Ascending aorta (tissue), 2 donors: ENCODE results near the gene HOXB5. TPM values are rescaled to one million over a fixed set of nuclear protein-coding genes. Genes with fewer than 3 reads are reported as not detected.

Source experiments
- DNase-seq, 2 donors: peaks; one replicate each; pipeline ENCODE4 v3.0.0-alpha.2; 2019; ENCODE audit warnings: low spot score in 2 of 2
- H3K27ac ChIP-seq, 2 donors: fragments of 200-600 bp; sonication (generic); one replicate each; pipeline ENCODE4 v1.5.1; 2016 to 2017; ENCODE audit warnings: mild to moderate bottlenecking in 1 of 2
- H3K27me3 ChIP-seq: fragments of 200-600 bp; sonication (generic); one replicate; pipeline ENCODE4 v1.5.1; 2017
- H3K36me3 ChIP-seq, 2 donors: fragments of 200-600 bp; sonication (generic); one replicate each; pipeline ENCODE4 v1.5.1; 2016
- H3K4me1 ChIP-seq, 2 donors: fragments of 200-600 bp; sonication (generic); one replicate each; pipeline ENCODE4 v1.5.1; 2016 to 2017; ENCODE audit warnings: mild to moderate bottlenecking in 1 of 2
- H3K4me3 ChIP-seq, 2 donors: fragments of 200-600 bp; sonication (generic); one replicate each; pipeline ENCODE4 v1.5.1; 2016 to 2017; ENCODE audit warnings: mild to moderate bottlenecking in 1 of 2
- H3K9me3 ChIP-seq, 2 donors: fragments of 200-600 bp; sonication (generic); one replicate each; pipeline ENCODE4 v1.5.1; 2016
- CTCF ChIP-seq, 3 experiments: fragments of 200-600 bp in 2 of 3; fragments of 450-650 bp in 1 of 3; sonication (generic) in 2 of 3; IDR thresholded peaks; one replicate each; pipeline ENCODE4 v1.5.1; 2016 to 2019; ENCODE audit warnings: antibody characterized with exemption in 3 of 3, mild to moderate bottlenecking in 1 of 3, moderate library complexity in 1 of 3
- intact Hi-C: fragments of 100-400 bp; cut with DNase I; formaldehyde crosslinking; loops from one replicate; pipeline ENCODE4 v1.15.1; 2023
- total RNA-seq: library from RNA; depleted of rRNA; stranded (reverse); fragments of >200 nt; gene quantifications from one replicate; pipeline ENCODE4 v1.1.0, GENCODE V29; 2016

The HOXB5 gene
- total RNA-seq, 1 donor from 2014 or later: 0.53 TPM

GRCh38 chr17:48577330-48577945 lies 16.1 kb downstream of the HOXB5 start:
- Histone ChIP-seq H3K4me1 (peaks cover 4 to 47% of the 10 kb centered on the region in 2 donors), H3K9me3 (no peaks in the 10 kb centered on the region), H3K27ac (peak overlapping the region; percentile 93 to 97), H3K27me3 (no peaks in the 10 kb centered on the region), H3K4me3 (peak overlapping the region; percentile 75 to 77), H3K36me3 (no peaks in the 10 kb centered on the region)
- DNase-seq: no peak
- intact Hi-C loops: loop anchor here (1.0 kb wide), 1 partner anchor 33 kb away; no protein-coding TSS in a partner anchor
- TF ChIP-seq CTCF (IDR thresholded peaks at IDR 0.05): no peak

- intact Hi-C loops: loop anchor here (1.0 kb wide), 1 partner anchor 32 kb away; no protein-coding TSS in a partner anchor
- Histone ChIP-seq H3K36me3 (no peaks in the 10 kb centered on the region), H3K9me3 (no peaks in the 10 kb centered on the region), H3K4me3 (peak overlapping the region; percentile 75 to 77), H3K27ac (peak overlapping the region; percentile 93 to 97), H3K4me1 (peaks cover 4 to 55% of the 10 kb centered on the region in 2 donors), H3K27me3 (no peaks in the 10 kb centered on the region)
- no peak for TF ChIP-seq CTCF (IDR thresholded peaks at IDR 0.05)
- DNase-seq: peak in 1 of 2 donors; percentile 84
Measured at GRCh38 chr17:48576479-48577309, 16.9 kb downstream of the HOXB5 start.

- no peaks in the 10 kb centered on the region for H3K27me3 ChIP-seq
- H3K4me3 ChIP-seq: peak overlapping the region; percentile 75 to 77
- no peaks in the 10 kb centered on the region for H3K36me3 ChIP-seq
- TF ChIP-seq CTCF (IDR thresholded peaks at IDR 0.05): no peak
- no peak for DNase-seq
- H3K4me1 ChIP-seq: peaks cover 4 to 59% of the 10 kb centered on the region in 2 donors
- intact Hi-C loops: no loop called here
- H3K27ac ChIP-seq: peak overlapping the region; percentile 93 to 97
- no peaks in the 10 kb centered on the region for H3K9me3 ChIP-seq
Measured at GRCh38 chr17:48575673-48576478, 17.7 kb downstream of the HOXB5 start.

- no peak for TF ChIP-seq CTCF (IDR thresholded peaks at IDR 0.05)
- Histone ChIP-seq H3K4me3 (peak overlapping the region; percentile 15 to 75), H3K27me3 (no peaks in the 10 kb centered on the region), H3K9me3 (no peaks in the 10 kb centered on the region), H3K27ac (peak overlapping the region; percentile 93 to 97), H3K36me3 (no peaks in the 10 kb centered on the region), H3K4me1 (peaks cover 4 to 65% of the 10 kb centered on the region in 2 donors)
- intact Hi-C loops: no loop called here
- no peak for DNase-seq
Measured at GRCh38 chr17:48575066-48575582, 18.5 kb downstream of the HOXB5 start.

- peak overlapping the region; percentile 93 to 97 for H3K27ac ChIP-seq
- no peaks in the 10 kb centered on the region for H3K36me3 ChIP-seq
- peak overlapping the region; percentile 27 to 75 for H3K4me3 ChIP-seq
- no peak for TF ChIP-seq CTCF (IDR thresholded peaks at IDR 0.05)
- DNase-seq: no peak
- no peaks in the 10 kb centered on the region for H3K9me3 ChIP-seq
- no peaks in the 10 kb centered on the region for H3K27me3 ChIP-seq
- peaks cover 7 to 71% of the 10 kb centered on the region in 2 donors for H3K4me1 ChIP-seq
- intact Hi-C loops: no loop called here
Measured at GRCh38 chr17:48574505-48575065, 19.0 kb downstream of the HOXB5 start.
